HEK293T (cell line): ENCODE data around the gene ARHGEF26.

ENCODE experiments used
- ARNT ChIP-seq: fragments of 450-650 bp; IDR thresholded peaks from 2 replicates; pipeline ENCODE4 v1.6.1; 2017; ENCODE audit warnings: mild to moderate bottlenecking
- BHLHE40 ChIP-seq: fragments of 450-650 bp; IDR thresholded peaks from 2 replicates; pipeline ENCODE4 v1.6.1; 2016; ENCODE audit warnings: mild to moderate bottlenecking, moderate library complexity, borderline replicate concordance
- ELF4 ChIP-seq: fragments of 450-650 bp; IDR thresholded peaks from 2 replicates; pipeline ENCODE4 v1.6.1; 2017; ENCODE audit warnings: antibody characterized with exemption
- FOXA1 ChIP-seq: fragments of 450-650 bp; IDR thresholded peaks from 2 replicates; pipeline ENCODE4 v1.6.1; 2016; ENCODE audit warnings: mild to moderate bottlenecking
- FOXM1 ChIP-seq: fragments of 450-650 bp; IDR thresholded peaks from 2 replicates; pipeline ENCODE4 v1.6.1; 2017; ENCODE audit warnings: mild to moderate bottlenecking, borderline replicate concordance
- LEF1 ChIP-seq: fragments of 450-650 bp; IDR thresholded peaks from 2 replicates; pipeline ENCODE4 v1.6.1; 2017; ENCODE audit warnings: mild to moderate bottlenecking, borderline replicate concordance
- SP1 ChIP-seq: fragments of 450-650 bp; IDR thresholded peaks from 2 replicates; pipeline ENCODE4 v1.6.1; 2017
- TARDBP ChIP-seq: fragments of 450-650 bp; IDR thresholded peaks from 2 replicates; pipeline ENCODE4 v1.6.1; 2016
- ZNF384 ChIP-seq: fragments of 450-650 bp; IDR thresholded peaks from 2 replicates; pipeline ENCODE4 v1.6.1; 2016

DNA sequence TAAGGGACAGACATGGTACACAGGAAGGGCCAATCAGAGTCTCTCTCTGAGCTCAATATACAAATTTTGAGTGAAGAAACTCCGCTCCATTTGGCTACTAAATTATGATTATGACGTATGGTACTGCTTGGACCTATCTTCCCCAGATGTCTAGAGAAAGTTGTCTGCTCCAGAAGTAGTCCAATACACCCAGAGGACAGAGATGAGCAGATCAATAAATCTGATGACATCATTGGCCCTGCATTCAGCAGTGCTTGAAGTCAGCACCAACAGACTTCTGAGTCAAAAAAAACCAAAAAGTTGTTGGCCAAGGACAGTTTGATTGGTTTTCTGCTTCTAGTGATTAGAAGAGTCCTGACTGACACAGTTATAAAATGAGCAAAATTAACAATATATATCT lies 19.9 kb upstream of the ARHGEF26 start:
- TF ChIP-seq ZNF384 (no peak), TARDBP (no peak), LEF1 (no peak), ARNT (no peak), ELF4 (no peak), FOXA1 (no peak), FOXM1 (no peak), BHLHE40 (no peak), SP1 (no peak)
